Measurements from ENCODE around the gene TBL1X.

DNA sequence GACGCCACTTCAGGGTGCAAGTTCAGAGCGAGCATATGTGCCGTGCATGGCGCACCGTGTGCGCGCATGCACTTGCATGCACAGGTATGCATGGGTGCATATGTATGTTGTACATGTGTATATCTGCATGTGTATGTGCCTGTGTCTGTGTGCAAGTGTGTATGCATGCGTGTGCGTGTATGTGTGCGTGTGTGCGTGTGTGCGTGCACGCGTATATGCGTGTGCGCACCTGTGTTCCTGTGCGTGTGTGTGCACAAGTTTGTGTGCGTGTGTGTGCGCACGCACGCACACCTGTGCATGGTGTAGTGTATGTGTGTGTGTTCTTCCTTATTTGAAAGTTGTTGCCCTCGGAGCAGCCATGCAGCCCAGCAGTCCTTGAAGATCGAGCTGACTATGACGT is 224.0 kb downstream of the TBL1X start:
- no peak for TF ChIP-seq HDGF (IDR thresholded peaks at IDR 0.05)
- TF ChIP-seq YBX1 (IDR thresholded peaks at IDR 0.05), result no peak
- no peak for TF ChIP-seq CREM (IDR thresholded peaks at IDR 0.05; ENCODE audit: low read depth)

All from GM12878 (cell line).